GM12878 (cell line): ENCODE results near the gene ETHE1. TPM values are rescaled to one million over a fixed set of nuclear protein-coding genes. Genes with fewer than 3 reads are reported as not detected.

ENCODE experiments used
- BMI1 ChIP-seq: fragments of 450-650 bp; IDR thresholded peaks from 2 replicates; pipeline ENCODE4 v1.6.1; 2016; ENCODE audit warnings: mild to moderate bottlenecking, moderate library complexity, borderline replicate concordance
- CBFB ChIP-seq: IDR thresholded peaks from 2 replicates; pipeline ENCODE4 v1.6.1; 2016; ENCODE audit warnings: antibody characterized with exemption, low read depth
- CBX5 ChIP-seq: sonication (generic); IDR thresholded peaks from 2 replicates; pipeline ENCODE4 v1.6.1; 2016; ENCODE audit warnings: low read depth, moderate library complexity, mild to moderate bottlenecking, inconsistent platforms
- CREB1 ChIP-seq: IDR thresholded peaks from 2 replicates; pipeline ENCODE4 v1.6.1; 2012; ENCODE audit warnings: low read depth, mild to moderate bottlenecking, inconsistent platforms
- CTCF ChIP-seq, 3 experiments: IDR thresholded peaks in 2 of 3; conservative IDR thresholded peaks in 1 of 3; 2 replicates each; pipeline ENCODE4 v1.5.1; 2011; ENCODE audit warnings: low read depth in 3 of 3, low read length in 3 of 3, mild to moderate bottlenecking in 3 of 3, control low read depth in 2 of 3, moderate library complexity in 2 of 3, inconsistent platforms in 1 of 3, mixed read lengths in 1 of 3; ENCODE audit not compliant: control insufficient read depth in 2 of 3, insufficient read depth in 1 of 3; ENCODE audit errors: extremely low read depth in 1 of 3
- EZH2 ChIP-seq: IDR thresholded peaks from 2 replicates; pipeline ENCODE4 v1.6.1; 2012; ENCODE audit warnings: low read depth, mild to moderate bottlenecking, control low read depth, inconsistent platforms, low read length, borderline replicate concordance; ENCODE audit not compliant: control insufficient read depth
- HDAC6 ChIP-seq: fragments of 200-600 bp; sonication (generic); IDR thresholded peaks from one replicate; pipeline ENCODE4 v1.8.0; 2017; ENCODE audit warnings: antibody characterized with exemption; ENCODE audit not compliant: unreplicated experiment
- MEF2B ChIP-seq: fragments of 450-650 bp; IDR thresholded peaks from 2 replicates; pipeline ENCODE4 v1.6.1; 2018; ENCODE audit warnings: mild to moderate bottlenecking, moderate library complexity; ENCODE audit not compliant: partially characterized antibody, poor library complexity, severe bottlenecking
- MXI1 ChIP-seq: fragments of 150-350 bp; IDR thresholded peaks from 2 replicates; pipeline ENCODE4 v1.6.1; 2011; ENCODE audit warnings: low read depth, mild to moderate bottlenecking, inconsistent platforms, low read length, improper control_type of control experiment
- NBN ChIP-seq: fragments of 450-650 bp; IDR thresholded peaks from 2 replicates; pipeline ENCODE4 v1.6.1; 2016
- NFYB ChIP-seq: IDR thresholded peaks from 2 replicates; pipeline ENCODE4 v1.6.1; 2011; ENCODE audit warnings: low read depth, mild to moderate bottlenecking, low read length, improper control_type of control experiment, moderate library complexity; ENCODE audit not compliant: insufficient read depth
- POLR2AphosphoS5 ChIP-seq: IDR thresholded peaks from 2 replicates; pipeline ENCODE4 v1.6.1; 2011; ENCODE audit warnings: mild to moderate bottlenecking, low read length, inconsistent platforms
- POU2F2 ChIP-seq: IDR thresholded peaks from 3 replicates; pipeline ENCODE4 v1.6.1; 2011; ENCODE audit warnings: low read depth, mild to moderate bottlenecking, low read length, borderline replicate concordance
- RELA ChIP-seq: fragments of 450-650 bp; IDR thresholded peaks from 2 replicates; pipeline ENCODE4 v1.8.0; 2014; ENCODE audit warnings: borderline replicate concordance; ENCODE audit not compliant: partially characterized antibody
- SREBF1 ChIP-seq: IDR thresholded peaks from 2 replicates; pipeline ENCODE4 v1.6.1; 2012; ENCODE audit warnings: mild to moderate bottlenecking, low read length
- STAT1 ChIP-seq: fragments of 450-650 bp; conservative IDR thresholded peaks from 2 replicates; pipeline ENCODE4 v1.6.1; 2014; ENCODE audit warnings: antibody characterized with exemption, mild to moderate bottlenecking
- ZNF24 ChIP-seq: fragments of 450-650 bp; IDR thresholded peaks from 2 replicates; pipeline ENCODE4 v1.6.1; 2017; ENCODE audit warnings: antibody characterized with exemption, mild to moderate bottlenecking
- polyA plus RNA-seq, 11 experiments: library from polyadenylated mRNA; depleted of rRNA in 4 of 11; unstranded in 6 of 11; stranded (reverse) in 5 of 11; fragments of >200 nt; fragmentation: Nextera tagmentation in 4 of 11; fragmentation: Illumina TruSeq in 1 of 11; extraction: Ambion mirVana in 4 of 11; extraction: Trizol in 1 of 11; gene quantifications; 1 replicate in 1 of 11; 2 replicates in 10 of 11; pipeline versions ENCODE4 v1.2.1 to v1.2.3, GENCODE V29; 2011 to 2016; ENCODE audit warnings: inconsistent platforms in 2 of 11, missing spikeins in 2 of 11, low read depth in 1 of 11
- total RNA-seq, 4 experiments: library from RNA; depleted of rRNA in 3 of 4; stranded (reverse); fragments of >200 nt in 3 of 4; fragmentation: Illumina TruSeq in 1 of 4; extraction: Trizol in 1 of 4; gene quantifications; 2 replicates each; pipeline versions ENCODE4 v1.2.1 to v1.2.3, GENCODE V29; 2013 to 2021
- TF ChIP-seq, protein P1 (sequence below): fragments of 450-650 bp; IDR thresholded peaks from 2 replicates; pipeline ENCODE4 v1.6.1; 2017; ENCODE audit warnings: mild to moderate bottlenecking
- TF ChIP-seq, protein P2 (sequence below): IDR thresholded peaks from 2 replicates; pipeline ENCODE4 v1.6.1; 2011; ENCODE audit warnings: mild to moderate bottlenecking, low read depth, low read length, moderate library complexity; ENCODE audit not compliant: insufficient replicate concordance
- TF ChIP-seq, protein P3 (sequence below): fragments of 150-350 bp; IDR thresholded peaks from 2 replicates; pipeline ENCODE4 v1.6.1; 2014; ENCODE audit warnings: mild to moderate bottlenecking, low read depth, low read length
- TF ChIP-seq, protein P4 (sequence below): fragments of 450-650 bp; IDR thresholded peaks from 2 replicates; pipeline ENCODE4 v1.6.1; 2014; ENCODE audit warnings: mild to moderate bottlenecking

Gene ETHE1
- total and polyA plus RNA-seq, 10 of the 15 experiments (the other 5 are each of a cell fraction or from before 2014, with no cell fraction given) = 22.1 to 155 (median 52.7) TPM

GRCh38 chr19:43575156-43575950 lies 48.4 kb upstream of the ETHE1 start, which contains the start of the genes PINLYP and XRCC1 (continued):
- TF ChIP-seq, protein P1, sequence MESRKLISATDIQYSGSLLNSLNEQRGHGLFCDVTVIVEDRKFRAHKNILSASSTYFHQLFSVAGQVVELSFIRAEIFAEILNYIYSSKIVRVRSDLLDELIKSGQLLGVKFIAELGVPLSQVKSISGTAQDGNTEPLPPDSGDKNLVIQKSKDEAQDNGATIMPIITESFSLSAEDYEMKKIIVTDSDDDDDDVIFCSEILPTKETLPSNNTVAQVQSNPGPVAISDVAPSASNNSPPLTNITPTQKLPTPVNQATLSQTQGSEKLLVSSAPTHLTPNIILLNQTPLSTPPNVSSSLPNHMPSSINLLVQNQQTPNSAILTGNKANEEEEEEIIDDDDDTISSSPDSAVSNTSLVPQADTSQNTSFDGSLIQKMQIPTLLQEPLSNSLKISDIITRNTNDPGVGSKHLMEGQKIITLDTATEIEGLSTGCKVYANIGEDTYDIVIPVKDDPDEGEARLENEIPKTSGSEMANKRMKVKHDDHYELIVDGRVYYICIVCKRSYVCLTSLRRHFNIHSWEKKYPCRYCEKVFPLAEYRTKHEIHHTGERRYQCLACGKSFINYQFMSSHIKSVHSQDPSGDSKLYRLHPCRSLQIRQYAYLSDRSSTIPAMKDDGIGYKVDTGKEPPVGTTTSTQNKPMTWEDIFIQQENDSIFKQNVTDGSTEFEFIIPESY = no peak
- TF ChIP-seq, protein P2, sequence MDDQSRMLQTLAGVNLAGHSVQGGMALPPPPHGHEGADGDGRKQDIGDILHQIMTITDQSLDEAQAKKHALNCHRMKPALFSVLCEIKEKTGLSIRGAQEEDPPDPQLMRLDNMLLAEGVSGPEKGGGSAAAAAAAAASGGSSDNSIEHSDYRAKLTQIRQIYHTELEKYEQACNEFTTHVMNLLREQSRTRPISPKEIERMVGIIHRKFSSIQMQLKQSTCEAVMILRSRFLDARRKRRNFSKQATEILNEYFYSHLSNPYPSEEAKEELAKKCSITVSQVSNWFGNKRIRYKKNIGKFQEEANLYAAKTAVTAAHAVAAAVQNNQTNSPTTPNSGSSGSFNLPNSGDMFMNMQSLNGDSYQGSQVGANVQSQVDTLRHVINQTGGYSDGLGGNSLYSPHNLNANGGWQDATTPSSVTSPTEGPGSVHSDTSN = no peak
- no peak for TF ChIP-seq CTCF (IDR thresholded peaks at IDR 0.05 in 2 of 3, conservative IDR thresholded peaks at IDR 0.05 in 1 of 3; ENCODE audit: control insufficient read depth in 2 of 3, extremely low read depth in 1 of 3, insufficient read depth in 1 of 3, low read depth in 3 of 3, low read length in 3 of 3)
- TF ChIP-seq ZNF24 = no peak
- peak; percentile 83; the same call in 1 of the 2 replicates for TF ChIP-seq BMI1
- no peak for TF ChIP-seq SREBF1
- peak; percentile 65; the same call in 1 of the 2 replicates for TF ChIP-seq POLR2AphosphoS5
- 0 out of 2 replicates have a peak, but pooled peaks have one; percentile 34 for TF ChIP-seq NBN
- no peak for TF ChIP-seq POU2F2
- TF ChIP-seq MXI1 = peak; percentile 90
- peak; percentile 63; the same call in 1 of the 2 replicates for TF ChIP-seq NFYB
- peak; percentile 75 for TF ChIP-seq RELA
- no peak for TF ChIP-seq HDAC6
- TF ChIP-seq EZH2 = no peak
- TF ChIP-seq, protein P3, sequence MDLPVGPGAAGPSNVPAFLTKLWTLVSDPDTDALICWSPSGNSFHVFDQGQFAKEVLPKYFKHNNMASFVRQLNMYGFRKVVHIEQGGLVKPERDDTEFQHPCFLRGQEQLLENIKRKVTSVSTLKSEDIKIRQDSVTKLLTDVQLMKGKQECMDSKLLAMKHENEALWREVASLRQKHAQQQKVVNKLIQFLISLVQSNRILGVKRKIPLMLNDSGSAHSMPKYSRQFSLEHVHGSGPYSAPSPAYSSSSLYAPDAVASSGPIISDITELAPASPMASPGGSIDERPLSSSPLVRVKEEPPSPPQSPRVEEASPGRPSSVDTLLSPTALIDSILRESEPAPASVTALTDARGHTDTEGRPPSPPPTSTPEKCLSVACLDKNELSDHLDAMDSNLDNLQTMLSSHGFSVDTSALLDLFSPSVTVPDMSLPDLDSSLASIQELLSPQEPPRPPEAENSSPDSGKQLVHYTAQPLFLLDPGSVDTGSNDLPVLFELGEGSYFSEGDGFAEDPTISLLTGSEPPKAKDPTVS = no peak
- TF ChIP-seq CBX5 = no peak
- TF ChIP-seq, protein P4, sequence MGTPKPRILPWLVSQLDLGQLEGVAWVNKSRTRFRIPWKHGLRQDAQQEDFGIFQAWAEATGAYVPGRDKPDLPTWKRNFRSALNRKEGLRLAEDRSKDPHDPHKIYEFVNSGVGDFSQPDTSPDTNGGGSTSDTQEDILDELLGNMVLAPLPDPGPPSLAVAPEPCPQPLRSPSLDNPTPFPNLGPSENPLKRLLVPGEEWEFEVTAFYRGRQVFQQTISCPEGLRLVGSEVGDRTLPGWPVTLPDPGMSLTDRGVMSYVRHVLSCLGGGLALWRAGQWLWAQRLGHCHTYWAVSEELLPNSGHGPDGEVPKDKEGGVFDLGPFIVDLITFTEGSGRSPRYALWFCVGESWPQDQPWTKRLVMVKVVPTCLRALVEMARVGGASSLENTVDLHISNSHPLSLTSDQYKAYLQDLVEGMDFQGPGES = peak; percentile 14; the same call in 1 of the 2 replicates
- TF ChIP-seq CREB1 = peak; percentile 96
- TF ChIP-seq MEF2B = no peak
- no peak for TF ChIP-seq CBFB
- TF ChIP-seq STAT1 = no peak
